B cell (primary cell): ENCODE data around the gene RAD50. TPM values are rescaled to one million over a fixed set of nuclear protein-coding genes. Genes with fewer than 3 reads are reported as not detected.

Source experiments
- ATAC-seq: fragments of 200-7000 bp; cut with Tn5 transposase; one replicate; pipeline ENCODE4 v1.10.0; 2021; ENCODE audit warnings: low read depth, mild to moderate bottlenecking, moderate number of reproducible peaks, moderate library complexity
- CTCF ChIA-PET: fragments of 350-600 bp; sonication (Branson Sonifier 250); formaldehyde crosslinking; loops from one replicate; lab custom pipeline; 2021; ENCODE audit warnings: antibody characterized with exemption, inconsistent platforms; lab: Charles Lee
- POLR2A ChIA-PET: fragments of 350-600 bp; sonication (Branson Sonifier 250); formaldehyde crosslinking; loops from one replicate; lab custom pipeline; 2021; ENCODE audit warnings: antibody characterized with exemption; lab: Charles Lee
- DNase-seq: peaks from one replicate; pipeline ENCODE4 v3.0.0; 2013
- H2AFZ ChIP-seq: 2 replicates; pipeline ENCODE4 v1.6.1; 2012; ENCODE audit warnings: mild to moderate bottlenecking, low read depth, low read length; ENCODE audit not compliant: insufficient read depth, poor library complexity, severe bottlenecking
- H3K27ac ChIP-seq, 2 donors: 1 replicate in 1 of 2; 2 replicates in 1 of 2; pipeline ENCODE4 v1.5.1; 2012 to 2013; ENCODE audit warnings: low read length in 2 of 2, mild to moderate bottlenecking in 2 of 2, moderate library complexity in 1 of 2
- H3K27me3 ChIP-seq, 4 experiments: fragments of 200-600 bp in 1 of 4; sonication (generic) in 1 of 4; replicated peaks in 1 of 4; 1 replicate in 2 of 4; 2 replicates in 2 of 4; pipeline versions ENCODE4 v1.6.1 to v1.7.0; 2013 to 2016; ENCODE audit warnings: low read length in 3 of 4, mild to moderate bottlenecking in 2 of 4, mixed read lengths in 1 of 4, moderate library complexity in 1 of 4; ENCODE audit not compliant: insufficient read depth in 4 of 4, control insufficient read depth in 3 of 4; ENCODE audit errors: control extremely low read depth in 1 of 4
- H3K36me3 ChIP-seq, 2 experiments: replicated peaks in 1 of 2; 1 replicate in 1 of 2; 2 replicates in 1 of 2; pipeline versions ENCODE4 v1.6.1 to v1.7.1; 2013; ENCODE audit warnings: low read length in 1 of 2; ENCODE audit not compliant: insufficient read depth in 2 of 2, control insufficient read depth in 1 of 2; ENCODE audit errors: control extremely low read depth in 1 of 2, extremely low read depth in 1 of 2
- H3K4me1 ChIP-seq, 2 donors: fragments of 200-600 bp in 1 of 2; sonication (generic) in 1 of 2; 1 replicate in 1 of 2; 2 replicates in 1 of 2; pipeline versions ENCODE4 v1.5.1 to v1.6.1; 2013 to 2017; ENCODE audit warnings: low read length in 2 of 2; ENCODE audit not compliant: control insufficient read depth in 2 of 2, insufficient read depth in 2 of 2
- H3K4me2 ChIP-seq: replicated peaks from 2 replicates; pipeline ENCODE3; 2012; ENCODE audit warnings: mild to moderate bottlenecking, low read depth, low read length; ENCODE audit not compliant: poor library complexity, severe bottlenecking
- H3K4me3 ChIP-seq, 5 experiments: fragments of 200-600 bp in 1 of 5; sonication (generic) in 1 of 5; 1 replicate in 3 of 5; 2 replicates in 2 of 5; pipeline versions ENCODE4 v1.5.1 to v1.7.0; 2011 to 2016; ENCODE audit warnings: low read length in 4 of 5, mild to moderate bottlenecking in 4 of 5, low read depth in 2 of 5, control low read depth in 1 of 5, moderate library complexity in 1 of 5; ENCODE audit not compliant: insufficient read depth in 1 of 5; ENCODE audit errors: control extremely low read depth in 1 of 5, extremely low read depth in 1 of 5
- H3K79me2 ChIP-seq: fragments of 200-600 bp; sonication (generic); one replicate; pipeline ENCODE4 v1.6.0; 2016; ENCODE audit warnings: low read length; ENCODE audit not compliant: control insufficient read depth, insufficient read depth
- H3K9ac ChIP-seq: fragments of 200-600 bp; sonication (generic); 2 replicates; pipeline ENCODE4 v1.6.1; 2017; ENCODE audit warnings: mild to moderate bottlenecking, low read length, moderate library complexity
- H3K9me3 ChIP-seq, 3 donors: one replicate each; pipeline versions ENCODE4 v1.6.1 to v1.7.1; 2013; ENCODE audit warnings: low read length in 2 of 3; ENCODE audit not compliant: control insufficient read depth in 2 of 3, insufficient read depth in 1 of 3; ENCODE audit errors: control extremely low read depth in 1 of 3
- H4K20me1 ChIP-seq: 2 replicates; pipeline ENCODE4 v1.6.0; 2012; ENCODE audit warnings: mild to moderate bottlenecking, low read length; ENCODE audit not compliant: insufficient read depth, control insufficient read depth, poor library complexity, severe bottlenecking
- H3K27ac Mint-ChIP-seq: one replicate; pipeline ENCODE4 v1.8.0; 2021; ENCODE audit warnings: mixed read lengths
- H3K27me3 Mint-ChIP-seq: one replicate; pipeline ENCODE4 v1.8.0; 2021; ENCODE audit warnings: mixed read lengths
- H3K4me1 Mint-ChIP-seq: one replicate; pipeline ENCODE4 v1.8.0; 2021; ENCODE audit warnings: mixed read lengths
- H3K4me3 Mint-ChIP-seq: one replicate; pipeline ENCODE4 v1.8.0; 2021; ENCODE audit warnings: mixed read lengths
- H3K9me3 Mint-ChIP-seq: one replicate; pipeline ENCODE4 v1.8.0; 2022; ENCODE audit warnings: mixed read lengths; ENCODE audit not compliant: insufficient read depth
- EZH2 ChIP-seq: IDR thresholded peaks from 2 replicates; pipeline ENCODE4 v1.6.1; 2012; ENCODE audit warnings: borderline replicate concordance, low read depth, mild to moderate bottlenecking, moderate library complexity, low read length; ENCODE audit not compliant: insufficient read depth, poor library complexity, severe bottlenecking
- WGBS: methylation state at CpG from one replicate; pipeline ENCODE4 v1.1.5; 2013; ENCODE audit warnings: missing lambda C conversion rate; ENCODE audit not compliant: insufficient coverage; 5-methylcytosine and 5-hydroxymethylcytosine counted together
- intact Hi-C: fragments of 100-400 bp; cut with micrococcal nuclease; formaldehyde crosslinking; loops from one replicate; pipeline ENCODE4 v1.10.0; 2022
- polyA plus RNA-seq: library from polyadenylated mRNA; depleted of rRNA; stranded (reverse); fragments of >200 nt; gene quantifications from 2 replicates; pipeline ENCODE4 v1.2.3, GENCODE V29; 2012
- total RNA-seq, 2 donors: library from RNA; stranded (reverse); fragments of 120-200 nt in 1 of 2; gene quantifications; 1 replicate in 1 of 2; 2 replicates in 1 of 2; pipeline versions ENCODE4 v1.2.3 to v1.2.4, GENCODE V29; 2013 to 2022
- TF ChIP-seq, protein P1 (sequence below): fragments of 200-600 bp; IDR thresholded peaks from one replicate; pipeline ENCODE4 v1.8.0; 2022; ENCODE audit warnings: antibody characterized with exemption, mild to moderate bottlenecking

Gene RAD50
- total and polyA plus RNA-seq, 2 donors (not counting 1 experiment from before 2014, with no cell fraction given) = 11.2 to 32.7 TPM

DNA sequence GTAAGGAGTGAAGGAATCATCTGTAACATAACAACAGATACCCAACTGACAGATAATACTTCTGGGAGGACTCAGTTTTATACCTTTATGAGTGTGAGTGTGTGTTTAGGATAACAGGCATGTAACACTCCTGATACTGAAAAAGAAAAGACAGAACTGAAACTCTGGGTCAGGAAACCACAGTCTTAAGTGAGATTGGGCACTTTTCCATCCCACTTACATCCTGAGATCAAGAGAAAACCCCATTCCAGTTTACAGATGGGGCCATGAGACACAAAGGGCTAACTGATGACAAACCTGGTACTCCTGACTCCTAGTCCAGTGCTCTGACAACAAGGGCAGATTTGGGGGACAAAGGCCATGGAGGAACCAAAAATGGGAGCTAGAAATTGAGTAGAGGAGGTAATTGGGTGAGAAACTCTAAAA, 31.5 kb upstream of the RAD50 start:
- Histone ChIP-seq H4K20me1 (no peaks in the 10 kb centered on the region), H3K4me2 (peak overlapping the region; percentile 62), H3K79me2 (no peaks in the 10 kb centered on the region), H2AFZ (no peak overlapping the region), H3K27me3 (no peaks in the 10 kb centered on the region), H3K4me3 (peak overlapping the region in 1 of 5 experiments; percentile 1), H3K4me1 (peaks cover 45 to 47% of the 10 kb centered on the region in 2 donors), H3K9ac (no peak overlapping the region), H3K36me3 (no peaks in the 10 kb centered on the region), H3K9me3 (no peaks in the 10 kb centered on the region), H3K27ac (no peak overlapping the region)
- DNase-seq (peak; percentile 72), ATAC-seq (peak; percentile 77)
- TF ChIP-seq, protein P1, sequence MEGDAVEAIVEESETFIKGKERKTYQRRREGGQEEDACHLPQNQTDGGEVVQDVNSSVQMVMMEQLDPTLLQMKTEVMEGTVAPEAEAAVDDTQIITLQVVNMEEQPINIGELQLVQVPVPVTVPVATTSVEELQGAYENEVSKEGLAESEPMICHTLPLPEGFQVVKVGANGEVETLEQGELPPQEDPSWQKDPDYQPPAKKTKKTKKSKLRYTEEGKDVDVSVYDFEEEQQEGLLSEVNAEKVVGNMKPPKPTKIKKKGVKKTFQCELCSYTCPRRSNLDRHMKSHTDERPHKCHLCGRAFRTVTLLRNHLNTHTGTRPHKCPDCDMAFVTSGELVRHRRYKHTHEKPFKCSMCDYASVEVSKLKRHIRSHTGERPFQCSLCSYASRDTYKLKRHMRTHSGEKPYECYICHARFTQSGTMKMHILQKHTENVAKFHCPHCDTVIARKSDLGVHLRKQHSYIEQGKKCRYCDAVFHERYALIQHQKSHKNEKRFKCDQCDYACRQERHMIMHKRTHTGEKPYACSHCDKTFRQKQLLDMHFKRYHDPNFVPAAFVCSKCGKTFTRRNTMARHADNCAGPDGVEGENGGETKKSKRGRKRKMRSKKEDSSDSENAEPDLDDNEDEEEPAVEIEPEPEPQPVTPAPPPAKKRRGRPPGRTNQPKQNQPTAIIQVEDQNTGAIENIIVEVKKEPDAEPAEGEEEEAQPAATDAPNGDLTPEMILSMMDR = no peak
- no peak for TF ChIP-seq EZH2
- intact Hi-C loops = loop anchor here (5.0 kb wide), 1 partner anchor 187 kb away; no protein-coding TSS in a partner anchor
- CTCF ChIA-PET = interaction anchor here (0.8 to 4.0 kb wide), 9 partner anchors 11 to 995 kb away, joined by 3 to 32 read pairs (median 16); no protein-coding TSS in a partner anchor
- H3K4me3 Mint-ChIP-seq = peak overlapping the region; percentile 74
- no peaks in the 10 kb centered on the region for H3K27me3 Mint-ChIP-seq
- H3K27ac Mint-ChIP-seq = peak overlapping the region; percentile 74
- POLR2A ChIA-PET = interaction anchor here (0.7 kb wide), 1 partner anchor 1621 kb away, joined by 3 read pairs; no protein-coding TSS in a partner anchor
- H3K4me1 Mint-ChIP-seq = peaks cover 55% of the 10 kb centered on the region
- H3K9me3 Mint-ChIP-seq = peaks cover 2% of the 10 kb centered on the region

DNA sequence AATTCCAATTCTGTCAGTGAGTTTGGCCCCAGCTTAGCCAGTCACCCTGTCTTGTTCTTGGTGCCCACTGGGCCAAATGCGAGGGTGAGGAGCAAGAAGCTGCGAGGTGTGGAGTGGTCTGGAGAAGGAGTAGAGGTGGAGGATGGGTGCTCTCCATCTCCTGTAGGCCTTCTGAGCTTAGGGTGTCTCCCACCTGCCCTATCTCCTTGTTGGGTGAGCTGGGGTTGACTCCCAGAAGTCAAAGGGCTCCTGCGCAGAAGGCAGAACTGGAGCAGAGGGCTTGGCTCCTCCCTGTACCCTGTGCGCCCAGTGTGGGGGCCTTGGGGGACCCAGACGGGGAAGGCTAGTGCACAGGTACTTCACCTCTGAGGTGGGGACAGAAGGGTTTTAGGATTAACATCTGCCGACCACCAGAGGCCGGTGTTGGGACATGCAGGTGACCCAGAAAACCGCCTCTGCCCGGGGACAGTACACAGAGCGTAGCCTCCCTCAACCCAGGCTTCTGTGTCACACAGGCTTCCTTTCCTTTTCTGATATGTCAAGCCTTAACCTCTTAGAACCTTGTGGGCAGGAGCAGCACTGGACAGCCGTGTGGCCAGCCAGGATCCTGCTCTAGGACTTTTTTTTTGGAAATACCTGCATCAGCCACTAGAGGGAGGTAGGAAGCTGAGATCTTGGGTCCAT, 30.3 kb upstream of the RAD50 start:
- H3K4me1 Mint-ChIP-seq = peaks cover 49% of the 10 kb centered on the region

More for the DNA sequence above, 30.3 kb upstream of the RAD50 start:
- H3K9me3 Mint-ChIP-seq = no peaks in the 10 kb centered on the region
- Histone ChIP-seq H3K9ac (no peak overlapping the region), H4K20me1 (no peaks in the 10 kb centered on the region), H3K36me3 (no peaks in the 10 kb centered on the region), H2AFZ (peak overlapping the region; percentile 25), H3K9me3 (no peaks in the 10 kb centered on the region), H3K27me3 (no peaks in the 10 kb centered on the region), H3K4me3 (no peak overlapping the region), H3K27ac (no peak overlapping the region), H3K4me2 (peak overlapping the region; percentile 62), H3K4me1 (peaks cover 41 to 45% of the 10 kb centered on the region in 2 donors), H3K79me2 (no peaks in the 10 kb centered on the region)
- ATAC-seq = peak; percentile 53
- H3K27ac Mint-ChIP-seq = no peak overlapping the region
- peak; percentile 71 for DNase-seq
- WGBS = 53% methylated on average over 11 of the region's 11 CpGs
- H3K4me3 Mint-ChIP-seq = peak overlapping the region; percentile 8
- ChIA-PET CTCF (interaction anchor here (0.6 to 4.0 kb wide), 31 partner anchors 10 to 357 kb away, joined by 3 to 32 read pairs (median 5); partner anchors contain the start of genes IL5 and SHROOM1), POLR2A (interaction anchor here (0.6 to 1.1 kb wide), 2 partner anchors 27 to 30 kb away, joined by 3 read pairs; partner anchors contain the start of gene RAD50)
- TF ChIP-seq, protein P1 = peak; percentile 89
- TF ChIP-seq EZH2 = no peak
- H3K27me3 Mint-ChIP-seq = no peaks in the 10 kb centered on the region
- intact Hi-C loops = loop anchor here (1.0 to 5.0 kb wide), 2 partner anchors 186 to 294 kb away; no protein-coding TSS in a partner anchor
